GM18507 (cell line): Measurements from ENCODE around the gene TYW1.
"Not testable (repeated sequence)": the region's sequence is repeated elsewhere in the genome, so short reads cannot be mapped to it uniquely, and the experiment has no call there.

Experiments used
- DNase-seq: peaks from one replicate; pipeline ENCODE4 v3.0.0; 2011; ENCODE audit warnings: low read depth; ENCODE audit not compliant: insufficient read length; ENCODE audit errors: extremely low spot score
- FAIRE-seq: peaks from 2 replicates; lab custom pipeline; 2011; peaks lifted over from hg19 to GRCh38; lab: Jason Lieb, UNC

The TYW1 gene, protein sequence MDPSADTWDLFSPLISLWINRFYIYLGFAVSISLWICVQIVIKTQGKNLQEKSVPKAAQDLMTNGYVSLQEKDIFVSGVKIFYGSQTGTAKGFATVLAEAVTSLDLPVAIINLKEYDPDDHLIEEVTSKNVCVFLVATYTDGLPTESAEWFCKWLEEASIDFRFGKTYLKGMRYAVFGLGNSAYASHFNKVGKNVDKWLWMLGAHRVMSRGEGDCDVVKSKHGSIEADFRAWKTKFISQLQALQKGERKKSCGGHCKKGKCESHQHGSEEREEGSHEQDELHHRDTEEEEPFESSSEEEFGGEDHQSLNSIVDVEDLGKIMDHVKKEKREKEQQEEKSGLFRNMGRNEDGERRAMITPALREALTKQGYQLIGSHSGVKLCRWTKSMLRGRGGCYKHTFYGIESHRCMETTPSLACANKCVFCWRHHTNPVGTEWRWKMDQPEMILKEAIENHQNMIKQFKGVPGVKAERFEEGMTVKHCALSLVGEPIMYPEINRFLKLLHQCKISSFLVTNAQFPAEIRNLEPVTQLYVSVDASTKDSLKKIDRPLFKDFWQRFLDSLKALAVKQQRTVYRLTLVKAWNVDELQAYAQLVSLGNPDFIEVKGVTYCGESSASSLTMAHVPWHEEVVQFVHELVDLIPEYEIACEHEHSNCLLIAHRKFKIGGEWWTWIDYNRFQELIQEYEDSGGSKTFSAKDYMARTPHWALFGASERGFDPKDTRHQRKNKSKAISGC

DNA sequence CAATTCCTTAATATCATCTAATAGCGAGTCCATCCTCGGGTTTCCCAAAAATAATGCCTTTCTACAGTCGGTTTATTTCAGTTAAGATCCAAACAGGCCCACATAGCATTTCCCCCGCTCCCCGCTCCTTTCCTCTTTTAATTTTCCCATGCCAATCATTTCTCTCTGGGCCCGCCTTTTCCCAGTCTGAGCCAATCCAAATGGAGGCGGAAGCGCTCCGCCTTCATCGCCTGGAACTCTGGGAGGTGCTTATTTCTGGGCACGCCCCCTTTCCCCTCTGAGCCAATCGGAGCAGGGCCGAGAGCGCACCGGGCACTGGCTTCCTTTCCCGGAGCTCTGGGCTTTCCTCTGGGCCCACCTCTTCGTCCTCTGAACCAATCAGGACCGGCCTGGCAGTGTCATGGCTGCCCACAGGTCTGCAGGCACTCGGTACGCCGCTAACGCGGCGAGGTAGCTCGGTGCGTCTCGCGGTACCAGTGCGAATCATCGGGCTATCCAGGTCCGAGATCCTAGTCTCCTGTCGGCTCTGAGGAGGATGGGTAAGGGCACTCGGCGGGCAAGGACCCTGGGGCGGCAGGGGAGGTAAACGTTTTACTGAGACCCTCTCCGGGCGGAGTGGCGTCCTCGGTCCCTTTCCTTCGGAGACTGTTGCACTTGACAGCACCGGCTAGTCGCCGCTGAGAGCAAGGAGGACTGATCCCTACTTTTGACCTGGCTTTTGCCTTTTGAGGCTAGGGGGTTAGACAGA is at the start of gene TYW1:
TYW1 (plus strand) TSS at position 390 of the 748 bp plus-strand sequence; CDS start at position 536, 146 bp downstream.
- FAIRE-seq, result peak; percentile 99

DNA sequence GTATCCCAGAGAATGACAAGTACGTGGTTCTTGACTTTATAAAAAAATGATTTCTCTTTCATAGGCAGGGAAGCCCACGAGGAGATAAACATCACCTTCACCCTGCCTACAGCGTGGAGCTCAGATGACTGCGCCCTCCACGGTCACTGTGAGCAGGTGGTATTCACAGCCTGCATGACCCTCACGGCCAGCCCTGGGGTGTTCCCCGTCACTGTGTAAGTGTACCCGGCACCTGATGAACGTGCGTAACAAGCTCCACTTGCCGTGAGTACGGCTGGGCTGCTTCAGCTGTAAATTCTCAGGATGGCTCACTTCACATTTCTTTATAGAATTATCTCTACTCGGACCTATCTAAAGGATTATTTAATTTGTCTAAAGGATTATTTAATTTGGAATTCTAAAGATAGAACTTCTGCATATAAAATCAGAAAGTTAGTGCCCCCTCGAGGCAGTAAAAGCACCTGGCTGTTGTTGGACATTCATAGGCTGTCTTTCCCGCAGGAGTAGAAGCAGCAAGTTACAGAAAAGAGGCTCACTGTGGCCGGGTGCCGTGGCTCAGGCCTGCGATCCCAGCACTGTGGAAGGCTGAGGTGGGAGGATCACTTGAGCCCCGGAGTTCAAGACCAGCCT is 48.0 kb upstream of the TYW1 start:
- DNase-seq (no peak), FAIRE-seq (no peak)

More for the DNA sequence above, at the start of gene TYW1:
- DNase-seq, result peak; percentile 50

DNA sequence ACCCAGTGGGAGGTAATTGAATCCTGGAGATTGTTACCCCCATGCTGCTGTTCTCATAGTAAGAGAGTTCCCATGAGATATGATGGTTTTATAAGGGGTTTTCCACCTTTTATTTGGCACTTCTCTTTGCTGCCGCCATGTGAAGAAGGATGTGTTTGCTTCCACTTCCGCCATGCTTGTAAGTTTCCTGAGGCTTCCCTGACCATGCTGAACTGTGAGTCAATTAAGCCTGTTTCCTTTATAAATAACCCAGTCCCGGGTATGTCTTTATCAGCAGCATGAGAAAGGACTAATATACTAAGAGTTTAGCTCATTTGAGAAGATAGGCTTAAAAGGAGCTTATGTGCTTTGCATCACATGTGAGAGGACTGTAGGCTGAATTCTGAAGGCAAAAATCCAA is 46.3 kb upstream of the TYW1 start:
- FAIRE-seq (no peak), DNase-seq (no peak)

DNA sequence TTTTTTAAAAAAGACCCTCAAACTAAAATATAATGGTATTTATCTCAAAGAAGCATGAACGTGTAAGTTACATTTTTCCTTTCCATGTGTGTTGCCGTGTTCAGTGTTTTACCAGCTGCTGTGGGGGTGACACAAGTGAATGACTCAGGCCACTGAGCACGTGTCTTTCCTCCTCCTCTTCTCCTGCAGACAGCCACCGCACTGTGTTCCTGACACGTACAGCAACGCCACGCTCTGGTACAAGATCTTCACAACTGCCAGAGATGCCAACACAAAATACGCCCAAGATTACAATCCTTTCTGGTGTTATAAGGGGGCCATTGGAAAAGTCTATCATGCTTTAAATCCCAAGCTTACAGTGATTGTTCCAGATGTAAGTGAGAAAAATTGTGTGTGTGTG is 45.9 kb upstream of the TYW1 start:
- no peak for FAIRE-seq
- DNase-seq, result no peak

DNA sequence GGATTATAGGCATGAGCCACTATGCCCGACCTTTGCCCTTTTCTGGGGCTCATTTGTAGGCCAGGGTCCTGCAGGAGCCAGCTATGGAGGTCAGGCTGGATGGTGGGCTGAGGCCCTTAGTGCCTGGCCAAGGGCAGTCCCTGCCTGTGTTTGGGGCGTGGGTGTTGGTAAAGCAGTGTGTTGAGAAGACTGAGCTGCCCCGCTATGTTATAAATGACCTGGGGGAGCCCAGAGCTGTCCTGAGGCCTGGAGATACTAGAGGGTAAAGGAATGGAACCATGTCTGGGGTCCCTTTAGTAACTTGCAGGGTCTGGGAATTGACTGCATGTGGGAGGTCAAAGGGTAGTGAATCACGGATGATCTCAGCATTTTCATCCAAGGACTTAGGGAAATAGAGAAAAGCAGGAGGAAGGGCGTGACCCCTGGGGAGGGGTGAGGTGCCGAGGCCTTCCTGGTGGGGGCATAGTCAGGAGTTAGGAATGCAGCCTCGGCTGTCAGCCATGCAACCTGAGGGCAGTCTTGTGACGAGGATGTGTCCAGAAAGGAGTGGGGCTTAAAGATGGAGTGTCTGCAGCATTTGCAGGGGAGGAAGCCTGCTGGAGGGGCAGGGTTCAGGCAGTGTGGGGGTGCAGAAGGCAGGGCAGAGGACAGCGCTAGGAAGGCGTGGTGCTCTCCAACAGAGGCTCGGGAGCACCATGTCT is 44.1 kb upstream of the TYW1 start:
- FAIRE-seq, result no peak
- DNase-seq, result no peak

DNA sequence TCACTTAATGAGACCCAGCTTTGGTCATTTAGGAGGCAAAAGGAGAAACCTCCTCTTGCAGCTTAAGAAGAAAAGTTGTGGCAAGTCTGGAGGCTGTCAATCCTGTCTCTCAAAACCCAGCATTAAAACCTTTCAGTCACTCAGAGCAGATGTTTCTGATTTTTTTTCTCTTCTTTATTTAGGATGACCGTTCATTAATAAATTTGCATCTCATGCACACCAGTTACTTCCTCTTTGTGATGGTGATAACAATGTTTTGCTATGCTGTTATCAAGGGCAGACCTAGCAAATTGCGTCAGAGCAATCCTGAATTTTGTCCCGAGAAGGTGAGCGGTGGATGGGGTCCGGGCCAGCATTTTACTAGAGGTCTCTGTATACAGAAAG is 43.6 kb upstream of the TYW1 start:
- DNase-seq (no peak), FAIRE-seq (no peak)

DNA sequence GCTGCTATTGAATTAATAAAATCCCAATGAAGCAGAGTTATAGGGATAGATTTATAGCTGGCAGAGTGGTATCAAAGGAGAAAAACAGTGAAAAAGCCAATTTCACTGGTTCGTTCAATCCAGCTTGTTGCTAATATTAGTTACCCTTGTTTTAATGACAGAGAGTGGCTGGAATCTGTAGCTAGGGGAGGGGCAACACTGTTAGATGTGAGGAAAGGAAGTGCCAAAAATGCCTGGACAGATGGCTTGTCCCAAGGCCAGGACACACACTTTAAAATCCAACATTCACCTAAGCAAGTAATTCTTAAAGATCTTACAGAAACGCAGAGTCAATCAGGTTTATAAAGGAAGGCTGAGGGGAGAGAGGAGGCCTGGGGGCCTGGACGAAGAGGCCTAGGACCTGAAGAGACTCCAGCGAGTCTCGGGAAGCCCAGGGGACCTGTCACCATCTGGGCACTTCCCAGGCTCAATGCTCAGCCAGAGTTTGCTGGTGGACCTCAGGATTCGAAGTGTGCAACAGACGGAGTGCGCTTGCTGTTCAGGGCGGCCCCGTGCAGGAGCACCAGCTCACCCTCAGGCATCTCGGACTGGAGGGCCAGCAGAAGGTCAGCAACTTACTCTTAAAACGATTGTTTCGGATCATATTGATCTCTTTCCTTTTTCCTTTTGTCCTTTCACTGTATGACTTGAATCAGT is 38.9 kb upstream of the TYW1 start:
- no peak for FAIRE-seq
- DNase-seq, result no peak

DNA sequence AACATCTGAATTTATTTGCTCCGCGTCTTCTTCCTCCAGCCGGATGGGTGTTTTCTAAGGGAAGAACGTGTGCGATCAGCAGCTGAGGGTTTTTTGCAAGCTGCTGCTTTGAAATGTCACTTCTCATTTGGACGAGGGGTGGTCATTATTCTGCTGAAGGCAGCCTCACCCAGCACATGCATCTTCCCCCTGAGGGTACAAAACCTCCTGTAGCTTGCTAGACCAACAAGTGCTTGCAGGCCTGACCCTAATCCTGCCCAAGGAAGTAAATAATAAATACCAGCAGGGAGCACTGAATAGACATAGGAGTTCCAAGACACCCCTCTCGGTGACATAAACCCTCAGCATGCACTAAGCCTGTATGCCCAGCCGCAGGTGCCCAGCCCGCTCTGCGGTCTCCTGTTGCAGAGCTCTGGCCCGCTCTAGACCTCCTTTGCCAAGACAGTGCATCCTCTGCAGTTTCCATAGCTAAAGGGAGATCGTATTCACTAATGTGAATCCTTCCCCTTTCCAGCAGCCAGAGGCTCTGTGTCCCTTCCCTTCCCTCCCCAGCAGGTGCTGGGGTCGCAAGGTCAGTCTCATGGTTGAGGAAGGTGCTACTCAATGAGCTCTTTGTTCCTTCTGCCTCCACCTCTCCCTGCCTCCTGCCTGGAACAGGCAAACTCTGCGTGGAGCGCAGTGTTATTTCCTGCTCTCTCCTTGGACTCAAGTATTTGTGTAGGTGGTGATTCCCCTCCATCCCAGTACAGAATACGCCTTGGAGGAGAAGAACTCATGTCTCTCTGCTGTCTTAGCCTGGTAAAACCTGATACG is 37.9 kb upstream of the TYW1 start:
- DNase-seq (no peak), FAIRE-seq (no peak)

DNA sequence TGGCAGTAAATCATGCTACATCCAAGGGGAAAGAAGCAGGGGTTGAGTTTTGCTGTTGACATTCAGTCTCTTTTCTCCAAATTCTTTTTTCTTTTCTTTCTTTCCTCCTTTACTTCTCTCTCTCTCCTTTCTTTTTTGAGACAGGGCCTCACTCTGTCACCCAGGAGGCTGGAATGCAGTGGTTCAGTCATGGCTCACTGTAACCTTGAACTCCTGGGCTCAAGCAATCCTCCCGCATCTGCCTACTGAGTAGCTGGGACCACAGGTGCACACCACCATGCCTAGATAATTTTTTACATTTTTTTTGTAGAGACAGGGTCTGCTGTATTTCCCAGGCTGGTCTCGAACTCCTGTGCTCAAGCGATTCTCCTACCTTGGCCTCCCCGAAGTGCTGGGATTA is 36.4 kb upstream of the TYW1 start:
- DNase-seq (no peak), FAIRE-seq (no peak)

DNA sequence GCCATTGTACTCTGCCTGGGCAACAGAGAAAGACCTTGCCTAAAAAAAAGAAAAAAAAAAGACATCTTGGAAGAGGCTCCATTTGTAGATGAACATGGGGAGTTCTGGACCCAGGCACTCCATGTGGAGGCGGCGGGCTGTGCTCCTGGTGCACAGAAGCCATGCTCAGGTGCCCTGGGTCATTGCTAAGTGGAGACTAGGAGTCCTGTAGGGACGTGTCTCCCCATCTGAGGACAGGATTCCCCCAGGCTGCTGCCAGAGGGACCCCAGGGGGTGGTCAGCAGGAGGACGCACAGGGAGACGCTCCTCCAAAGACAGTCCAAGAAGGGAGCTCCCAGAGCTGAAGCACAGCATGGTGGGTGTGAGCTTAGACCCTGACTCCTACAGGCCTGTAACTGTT is 35.5 kb upstream of the TYW1 start:
- DNase-seq (no peak), FAIRE-seq (no peak)

DNA sequence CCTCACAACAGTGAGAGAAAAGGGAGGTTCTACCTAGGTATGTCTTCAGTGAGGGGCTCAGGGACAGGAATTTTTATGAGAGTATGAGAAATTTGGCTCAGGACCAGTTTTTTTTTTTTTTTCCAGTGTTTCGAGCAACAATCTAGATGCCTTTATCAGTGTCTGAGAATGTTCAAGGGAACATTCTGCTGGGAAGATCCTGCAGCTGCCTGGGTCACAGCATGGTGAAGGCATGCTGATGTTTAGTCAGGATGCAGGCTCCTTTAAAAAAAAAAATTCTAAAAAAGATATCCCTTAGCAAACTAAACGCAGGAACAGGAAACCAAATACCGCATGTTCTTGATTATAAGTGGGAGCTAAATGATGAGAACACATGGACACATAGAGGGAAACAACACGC is 32.2 kb upstream of the TYW1 start:
- DNase-seq, result no peak

DNA sequence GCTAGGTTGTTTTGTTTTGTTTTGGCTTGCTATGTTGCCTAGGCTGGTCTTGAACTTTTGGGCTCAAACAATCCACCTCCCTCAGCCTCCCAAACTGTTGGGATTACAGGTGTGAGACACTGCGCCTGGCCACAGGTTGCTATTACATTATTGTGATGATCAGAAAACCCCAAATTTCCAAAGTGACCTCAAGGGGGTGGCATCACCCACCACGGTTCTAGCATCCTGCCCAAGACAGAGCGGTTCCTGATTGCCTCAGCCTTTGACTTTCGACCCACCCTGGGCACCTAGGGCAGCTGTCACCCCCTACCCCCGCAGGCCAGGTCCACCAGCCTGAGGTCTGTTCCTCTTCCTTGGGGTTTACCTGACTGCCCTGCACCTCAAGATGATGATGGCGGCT is 29.6 kb upstream of the TYW1 start:
- DNase-seq, result no peak
- no peak for FAIRE-seq

More for the DNA sequence above, 32.2 kb upstream of the TYW1 start:
- FAIRE-seq, result no peak

DNA sequence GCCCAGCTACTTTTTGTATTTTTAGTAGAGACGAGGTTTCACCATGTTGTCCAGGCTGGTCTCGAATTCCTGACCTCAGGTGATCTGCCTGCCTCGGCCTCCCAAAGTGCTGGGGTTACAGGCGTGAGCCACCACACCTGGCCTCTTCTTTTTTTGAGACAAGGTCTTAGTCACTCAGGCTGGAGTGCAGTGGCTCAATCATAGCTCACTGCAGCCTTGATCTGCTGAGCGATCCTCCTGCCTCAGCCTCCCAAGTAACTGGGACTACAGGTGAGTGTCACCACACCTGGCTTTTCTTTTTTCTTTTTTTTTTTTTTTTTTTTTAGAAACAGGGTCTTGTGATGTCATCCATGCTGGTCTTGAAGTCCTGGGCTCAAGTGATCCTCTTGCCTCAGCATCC is 27.6 kb upstream of the TYW1 start:
- not testable (repeated sequence) for DNase-seq, FAIRE-seq

DNA sequence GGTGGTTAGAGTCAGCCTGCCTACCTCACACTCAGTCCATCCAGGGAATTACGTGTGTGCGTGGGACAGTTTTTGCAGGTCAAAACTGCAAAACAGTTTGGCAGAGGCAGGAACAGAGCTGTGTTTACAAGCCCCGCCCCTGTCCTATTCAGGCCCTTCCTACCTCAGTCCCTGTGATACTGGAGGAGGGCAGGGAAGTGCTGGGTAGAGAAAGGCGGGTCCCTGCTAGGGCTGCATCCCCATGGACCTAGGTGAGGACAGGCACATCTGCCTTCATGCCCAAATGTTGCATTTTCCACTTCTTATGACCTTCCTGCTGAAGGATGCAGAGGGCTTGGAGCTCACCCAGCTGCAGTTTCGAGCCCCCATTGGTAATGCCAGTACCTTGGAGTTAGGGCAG is 26.3 kb upstream of the TYW1 start:
- no peak for FAIRE-seq
- no peak for DNase-seq

DNA sequence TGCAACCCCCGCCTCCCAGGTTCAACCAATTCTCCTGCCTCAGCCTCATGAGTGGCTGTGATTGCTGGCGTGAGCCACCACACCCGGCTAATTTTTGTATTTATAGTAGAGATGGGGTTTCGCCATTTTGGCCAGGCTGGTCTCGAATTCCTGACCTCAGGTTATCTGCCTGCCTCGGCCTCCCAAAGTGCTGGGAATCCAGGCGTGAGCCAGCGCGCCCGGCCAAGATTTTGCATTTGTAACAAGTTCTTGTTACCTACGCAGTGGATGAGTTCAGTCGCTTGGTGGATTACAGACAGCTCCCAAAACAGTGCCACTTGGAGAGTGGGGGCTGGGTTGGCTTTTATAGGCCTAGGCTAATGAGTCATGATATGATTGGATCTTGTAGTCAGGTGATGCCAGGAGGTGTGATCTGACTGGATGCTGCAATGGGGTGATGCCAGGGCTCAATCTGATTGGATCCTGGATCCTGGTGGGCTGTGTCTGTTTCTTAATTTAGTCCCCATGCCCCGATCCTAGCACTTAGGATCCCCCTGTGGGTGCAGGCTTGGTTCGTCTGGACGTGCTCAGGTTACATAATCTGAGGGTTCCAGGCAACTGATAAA is 21.5 kb upstream of the TYW1 start:
- FAIRE-seq (no peak), DNase-seq (no peak)

DNA sequence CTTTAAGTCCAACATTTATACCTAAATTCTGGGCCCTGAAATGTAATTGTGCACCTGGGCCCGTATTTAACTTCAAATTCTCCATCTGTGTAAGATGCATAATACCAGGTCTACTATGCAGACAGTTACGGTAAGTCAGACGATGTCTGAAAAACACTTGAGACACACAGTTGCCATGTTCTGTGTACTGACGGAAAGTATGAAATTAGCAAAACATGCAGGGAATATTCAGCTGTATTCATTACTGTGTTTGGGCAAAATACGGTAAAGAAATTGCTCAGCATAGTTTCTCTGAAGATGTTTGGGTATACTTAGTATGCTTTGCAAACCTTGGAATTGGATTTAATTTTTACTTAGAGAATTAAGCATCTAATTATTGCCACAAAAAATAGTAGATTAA is 18.3 kb upstream of the TYW1 start:
- not testable (repeated sequence) for FAIRE-seq, DNase-seq

DNA sequence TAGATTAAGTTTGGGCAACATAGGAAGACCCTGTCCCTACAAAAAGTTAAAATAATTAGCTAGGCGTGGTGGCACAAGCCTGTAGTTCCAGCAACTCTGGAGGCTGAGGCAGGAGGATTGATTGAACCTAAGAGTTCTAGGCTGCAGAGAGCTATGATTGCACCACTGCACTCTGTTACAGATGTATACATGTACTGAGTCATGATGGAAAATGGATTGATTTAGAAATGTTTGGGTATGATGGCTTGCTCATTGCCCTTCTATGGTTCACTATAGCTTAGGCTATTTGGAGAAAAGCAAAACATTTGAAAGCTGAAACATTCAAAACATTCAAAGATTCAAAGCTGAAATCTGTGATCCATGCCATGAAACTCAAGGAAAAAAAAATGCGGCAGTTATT is 17.6 kb upstream of the TYW1 start:
- DNase-seq, FAIRE-seq: not testable (repeated sequence)
